ENCODE measurements around the gene PDE3B. TPM values are rescaled to one million over a fixed set of nuclear protein-coding genes. Genes with fewer than 3 reads are reported as not detected.
"Not testable (repeated sequence)": the region's sequence is repeated elsewhere in the genome, so short reads cannot be mapped to it uniquely, and the experiment has no call there.

Gene PDE3B
- polyA plus RNA-seq, 3 donors: 8.7 to 49.7 (median 9.6) TPM

- no peak overlapping the region for H3K27ac ChIP-seq (ENCODE audit: low read depth, low read length)
- 38 to 77% (median 45%) methylated on average over 1 of the region's 1 CpG for WGBS, 3 donors
Measured at GRCh38 chr11:14636119-14636518, 7.5 kb upstream of the PDE3B start.

- 77 to 83% (median 82%) methylated on average over 5 of the region's 5 CpGs for WGBS, 3 donors
- H3K27ac ChIP-seq (ENCODE audit: low read depth, low read length): no peak overlapping the region
Measured at GRCh38 chr11:14637868-14638409, 5.7 kb upstream of the PDE3B start.

- WGBS, 3 donors: 28 to 40% (median 37%) methylated on average over 4 of the region's 4 CpGs
- no peak overlapping the region for H3K27ac ChIP-seq (ENCODE audit: low read depth, low read length)
Measured at GRCh38 chr11:14638561-14638960, 5.0 kb upstream of the PDE3B start.

- H3K27ac ChIP-seq (ENCODE audit: low read depth, low read length): no peak overlapping the region
- 62 to 94% (median 91%) methylated on average over 4 of the region's 4 CpGs for WGBS, 3 donors
Measured at GRCh38 chr11:14641801-14642200, 1.8 kb upstream of the PDE3B start.

- 74 to 85% (median 85%) methylated on average over 5 of the region's 5 CpGs for WGBS, 3 donors
- no peak overlapping the region for H3K27ac ChIP-seq (ENCODE audit: low read depth, low read length)
Measured at GRCh38 chr11:14642453-14642852, 1.2 kb upstream of the PDE3B start.

GRCh38 chr11:14642873-14643696 is 519 bp upstream of the PDE3B start:
- 27 to 29% (median 27%) methylated on average over 44 to 52 of the region's 52 CpGs for WGBS, 3 donors
- H3K27ac ChIP-seq (ENCODE audit: low read depth, low read length): no peak overlapping the region

- no peak overlapping the region for H3K27ac ChIP-seq (ENCODE audit: low read depth, low read length)
- WGBS, 3 donors: 0% methylated on average over 55 to 65 of the region's 65 CpGs
Measured at GRCh38 chr11:14644226-14645014, 816 bp downstream of the PDE3B start.

- H3K27ac ChIP-seq (ENCODE audit: low read depth, low read length): no peak overlapping the region
- 3 to 4% (median 3%) methylated on average over 17 of the region's 17 CpGs for WGBS, 3 donors
Measured at GRCh38 chr11:14645015-14645912, 1.7 kb downstream of the PDE3B start.

GRCh38 chr11:14645985-14646900 is 2.6 kb downstream of the PDE3B start:
- no peak overlapping the region for H3K27ac ChIP-seq (ENCODE audit: low read depth, low read length)
- 41 to 74% (median 65%) methylated on average over 6 of the region's 6 CpGs for WGBS, 3 donors

GRCh38 chr11:14650064-14650463 is 6.5 kb downstream of the PDE3B start:
- no peak overlapping the region for H3K27ac ChIP-seq (ENCODE audit: low read depth, low read length)
- 81 to 95% (median 93%) methylated on average over 3 of the region's 3 CpGs for WGBS, 3 donors

- WGBS, 3 donors: 81 to 88% (median 88%) methylated on average over 3 of the region's 3 CpGs
Measured at GRCh38 chr11:14653090-14653489, 9.5 kb downstream of the PDE3B start.

GRCh38 chr11:14655435-14655834 is 11.8 kb downstream of the PDE3B start:
- H3K27ac ChIP-seq (ENCODE audit: low read depth, low read length): no peak overlapping the region
- WGBS, 3 donors: 86 to 92% (median 86%) methylated on average over 3 of the region's 3 CpGs

More at GRCh38 chr11:14653090-14653489, 9.5 kb downstream of the PDE3B start:
- H3K27ac ChIP-seq (ENCODE audit: low read depth, low read length): no peak overlapping the region

- no peak overlapping the region for H3K27ac ChIP-seq (ENCODE audit: low read depth, low read length)
- 25 to 62% (median 59%) methylated on average over 4 of the region's 4 CpGs for WGBS, 3 donors
Measured at GRCh38 chr11:14656536-14657457, 13.2 kb downstream of the PDE3B start.

GRCh38 chr11:14657841-14658240 is 14.2 kb downstream of the PDE3B start:
- 32 to 90% (median 86%) methylated on average over 1 of the region's 1 CpG for WGBS, 3 donors
- no peak overlapping the region for H3K27ac ChIP-seq (ENCODE audit: low read depth, low read length)

GRCh38 chr11:14664926-14665325 is 21.3 kb downstream of the PDE3B start:
- H3K27ac ChIP-seq (ENCODE audit: low read depth, low read length): not testable (repeated sequence)
- 91 to 97% (median 94%) methylated on average over 2 to 3 of the region's 3 CpGs for WGBS, 3 donors

- WGBS, 3 donors: 95 to 99% (median 97%) methylated on average over 3 to 4 of the region's 4 CpGs
- H3K27ac ChIP-seq (ENCODE audit: low read depth, low read length): not testable (repeated sequence)
Measured at GRCh38 chr11:14667329-14667728, 23.7 kb downstream of the PDE3B start.

Measured in adipose tissue (tissue), 3 donors.